NCI-H2107 (cell line): ENCODE data around the gene IDH2.

Experiments
- DNase-seq: peaks from one replicate; lab custom pipeline; 2025; lab: John Stamatoyannopoulos, UW

The IDH2 gene

GRCh38 chr15:90042766-90043529 lies 59.3 kb downstream of the IDH2 start:
- DNase-seq: no peak

DNA sequence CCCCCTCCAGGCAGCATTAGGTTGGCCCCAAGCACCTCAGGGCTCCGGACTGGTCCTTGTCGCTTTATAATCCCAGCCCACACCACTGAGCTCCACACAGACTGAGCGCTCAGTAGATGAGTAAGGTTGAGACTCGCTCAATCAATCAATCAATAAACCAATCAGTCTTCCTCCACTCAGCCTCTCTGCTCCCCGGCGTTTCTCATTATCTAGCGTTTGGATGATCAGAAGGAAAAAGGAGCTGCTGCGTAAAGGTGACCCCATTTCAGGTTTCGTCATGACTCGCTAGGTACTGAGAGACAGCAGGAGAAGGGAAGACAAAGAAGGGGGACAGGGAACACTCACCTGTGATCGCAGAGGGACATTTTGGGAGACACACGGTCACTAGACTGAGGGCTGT lies 59.9 kb downstream of the IDH2 start:
- DNase-seq: no peak

DNA sequence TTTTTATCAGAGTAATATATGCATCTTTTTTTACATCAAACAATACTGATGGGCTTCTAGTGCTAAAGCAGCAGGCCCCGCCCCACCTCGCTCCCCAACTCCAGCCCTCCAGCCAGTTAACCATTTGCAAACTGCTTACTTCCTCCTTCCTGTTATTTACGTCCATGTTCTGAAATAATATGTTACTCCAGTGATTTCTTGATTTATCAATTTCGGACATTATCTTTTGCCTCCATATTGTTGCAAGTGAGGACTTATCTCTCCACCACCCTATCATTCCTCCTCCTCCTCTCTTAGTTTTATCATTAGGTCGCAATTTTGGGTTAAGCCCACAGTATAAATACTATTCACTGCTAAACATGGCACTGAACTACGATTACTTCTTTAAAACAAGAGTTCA lies 61.6 kb downstream of the IDH2 start:
- no peak for DNase-seq

DNA sequence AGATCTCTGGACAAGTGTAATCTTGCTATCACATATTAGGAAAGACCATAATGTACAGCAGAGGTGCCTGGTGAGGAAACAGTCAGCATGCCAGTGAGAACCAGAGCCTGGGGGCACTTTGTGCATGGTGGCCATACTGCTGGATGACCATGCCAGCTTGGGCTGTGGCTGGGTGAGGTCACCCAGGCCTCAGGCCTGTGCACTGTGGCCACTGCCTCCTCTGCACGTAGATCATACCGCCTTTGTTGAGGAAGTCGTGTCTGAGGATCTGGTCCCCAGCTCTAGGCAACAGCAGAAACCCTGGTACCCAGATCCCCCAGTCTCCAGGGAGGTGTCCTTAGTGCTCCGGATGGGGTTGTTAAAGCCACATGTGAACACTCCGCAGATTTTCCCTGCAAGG lies 62.3 kb downstream of the IDH2 start:
- no peak for DNase-seq

GRCh38 chr15:90038632-90039095 lies 63.6 kb downstream of the IDH2 start:
- DNase-seq: no peak

DNA sequence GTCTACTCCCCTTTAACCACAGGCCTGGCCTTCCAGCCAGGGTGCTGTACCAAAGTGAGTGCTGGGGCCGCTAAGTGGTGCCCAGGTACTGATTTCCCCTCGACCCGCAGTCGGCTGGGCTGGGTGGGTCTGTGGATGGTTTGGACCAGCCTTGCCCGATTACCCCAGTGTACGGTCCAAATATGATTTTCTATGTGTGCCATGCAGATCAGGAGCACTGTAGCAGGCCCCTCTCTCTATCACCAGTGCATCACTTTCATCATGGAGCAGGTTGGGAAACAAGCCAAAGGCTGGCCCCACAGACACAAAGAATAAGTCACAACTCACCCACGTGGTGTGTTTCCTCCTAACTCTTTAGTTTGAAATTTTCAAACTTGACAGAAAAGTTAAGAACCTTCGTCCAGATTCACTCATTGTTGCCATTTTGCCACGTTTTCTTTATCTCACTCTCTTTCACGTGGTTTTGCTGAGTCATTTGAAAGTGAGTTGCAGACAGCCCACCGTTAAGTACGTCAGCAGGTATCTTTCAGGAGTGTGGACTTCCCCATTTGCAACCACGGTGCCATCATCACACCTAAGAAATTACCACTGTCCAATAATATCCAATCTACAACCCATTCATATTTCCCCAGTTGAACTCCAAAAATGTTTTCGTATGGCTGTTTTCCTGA lies 64.2 kb downstream of the IDH2 start:
- DNase-seq: no peak

DNA sequence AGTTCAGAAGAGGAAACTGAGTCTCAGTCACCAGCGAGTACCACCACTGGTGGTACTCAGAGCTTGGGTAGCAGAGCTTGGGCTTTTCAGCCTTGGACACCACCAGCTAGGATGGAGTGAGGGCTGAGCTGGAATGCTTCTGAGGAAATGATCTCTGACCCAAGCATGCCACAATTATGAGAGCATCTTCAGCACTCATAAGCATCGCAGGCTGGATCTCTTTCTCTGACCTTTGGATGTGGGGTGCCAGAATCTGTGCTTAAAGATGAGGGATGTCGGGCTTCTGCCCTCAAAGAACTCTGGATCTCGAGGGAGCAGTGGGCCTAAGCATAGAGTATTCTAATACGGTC lies 64.8 kb downstream of the IDH2 start:
- DNase-seq: no peak

DNA sequence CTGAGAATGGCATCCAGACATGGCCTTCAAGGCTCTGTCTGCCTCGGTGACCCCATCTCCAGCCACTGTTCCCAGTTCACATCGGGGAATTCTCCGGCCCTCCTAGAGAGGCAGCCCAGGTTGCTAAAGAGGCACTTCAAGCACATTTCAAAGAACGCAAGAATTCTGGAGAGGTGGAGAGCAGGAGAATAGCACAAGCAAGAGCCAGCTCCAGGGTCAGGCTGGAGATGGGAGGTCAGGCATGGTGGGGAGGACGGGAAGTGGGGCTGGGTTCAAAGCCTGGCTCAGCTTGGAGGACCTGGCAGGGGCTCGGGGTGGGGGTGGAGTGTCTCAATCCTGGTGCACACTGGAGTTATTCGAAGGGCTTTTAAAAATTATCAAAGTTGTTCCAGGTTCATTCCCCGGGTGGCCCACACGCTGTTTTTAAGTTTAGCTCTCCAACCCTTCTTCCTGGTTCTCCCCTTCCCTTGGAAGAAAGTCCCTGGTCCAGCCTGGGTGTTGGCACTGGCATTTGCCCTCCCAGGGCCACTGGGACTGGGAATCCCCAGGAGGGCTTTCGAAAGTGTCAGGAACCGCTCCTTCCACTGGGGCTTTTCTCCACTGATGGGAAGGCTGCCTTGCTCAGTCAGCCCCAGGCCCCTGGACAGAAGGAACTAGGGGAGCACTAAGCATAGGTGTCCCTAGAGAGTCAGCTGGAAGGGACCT lies 65.3 kb downstream of the IDH2 start:
- no peak for DNase-seq

DNA sequence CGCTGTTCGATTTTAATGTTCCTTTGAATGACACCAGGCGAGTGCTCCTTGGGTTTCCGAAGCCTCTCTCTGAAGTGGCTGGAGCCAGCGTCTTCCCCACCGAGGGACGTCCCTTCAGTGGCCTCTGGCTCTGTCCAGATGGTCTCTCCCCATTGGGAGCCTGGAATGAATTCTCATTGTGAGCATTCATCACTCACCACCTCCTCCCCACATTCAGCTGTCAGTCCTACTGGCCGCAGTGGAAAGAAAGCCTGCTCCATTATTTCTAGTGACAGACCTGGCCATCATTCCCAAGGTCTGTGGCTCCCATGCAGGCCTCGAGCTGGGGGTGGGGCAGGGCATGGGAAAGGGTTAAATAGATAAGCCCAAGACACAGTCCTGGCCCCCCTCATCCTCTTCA lies 65.9 kb downstream of the IDH2 start:
- DNase-seq: no peak

DNA sequence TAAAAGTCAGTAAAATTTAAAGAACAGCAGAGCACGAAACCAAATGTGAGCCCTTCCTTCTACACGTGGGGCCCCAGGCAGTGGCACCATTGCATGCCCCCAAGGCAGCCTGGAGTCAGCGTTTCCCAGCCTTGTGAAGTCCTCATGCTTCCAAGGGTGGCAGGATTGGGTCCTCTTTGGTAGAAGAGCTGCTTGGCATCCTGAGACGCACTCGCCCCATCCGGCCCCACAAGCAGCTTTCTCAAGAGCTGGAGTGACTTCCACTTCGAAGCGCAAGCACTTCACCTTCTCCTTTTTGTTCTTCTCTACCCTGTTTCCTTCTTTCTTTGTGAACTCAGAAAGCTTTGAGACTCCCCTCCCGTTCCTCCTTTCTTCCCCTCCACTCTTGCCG lies 66.4 kb downstream of the IDH2 start:
- no peak for DNase-seq

DNA sequence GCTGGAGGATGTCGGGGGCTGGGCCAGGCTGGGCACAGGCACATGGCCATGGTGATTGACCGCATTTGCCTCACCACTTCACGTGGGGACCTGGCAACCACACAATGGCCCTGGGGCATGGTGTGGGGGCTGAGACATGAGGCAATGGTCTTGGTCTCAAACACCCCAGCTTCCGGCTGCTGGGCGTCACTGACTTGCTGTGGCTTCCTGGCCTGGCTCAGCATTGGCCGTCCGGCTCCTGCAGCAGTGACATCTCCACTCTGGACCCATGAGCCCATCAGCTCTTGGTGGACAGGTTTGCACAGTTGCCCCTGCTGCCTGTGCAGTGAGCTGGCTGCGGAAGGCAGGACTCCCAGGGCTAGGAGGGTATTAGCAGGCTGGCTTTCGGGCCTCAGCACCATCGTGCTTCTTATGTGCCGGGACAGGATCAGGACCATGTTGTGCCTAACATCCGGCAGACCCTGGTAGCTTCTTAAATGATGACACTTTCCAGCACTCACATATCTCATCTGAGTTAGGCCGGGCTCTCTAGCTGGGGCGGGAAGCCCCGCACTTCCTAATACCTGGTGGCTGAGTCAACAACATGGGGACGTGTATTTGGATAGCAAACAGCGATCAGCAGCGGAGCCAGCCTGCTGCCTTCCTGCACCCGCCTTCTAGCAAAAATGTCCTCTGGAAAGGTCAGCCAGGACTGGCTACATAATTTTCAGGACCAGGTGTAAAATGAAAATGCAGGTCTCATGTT lies 67.0 kb downstream of the IDH2 start:
- DNase-seq: no peak

DNA sequence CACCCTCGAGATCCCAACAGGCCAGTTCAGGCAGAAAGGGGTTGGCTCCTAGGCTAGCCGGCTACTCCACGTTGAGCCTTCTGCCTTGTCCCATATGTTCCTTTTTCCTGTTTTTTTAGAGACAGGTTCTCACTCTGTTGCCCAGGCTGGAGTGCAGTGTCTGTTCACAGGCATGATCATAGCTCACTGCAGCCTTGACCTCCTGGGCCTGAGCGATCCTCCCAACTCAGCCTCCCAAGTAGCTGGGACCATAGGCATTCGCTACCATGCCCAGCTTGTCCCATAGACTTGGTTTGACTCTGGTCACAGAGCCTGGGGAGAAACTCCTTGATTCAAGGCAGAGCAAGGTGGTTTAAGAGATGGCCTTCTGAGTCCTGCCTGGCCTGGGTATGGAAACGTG lies 68.8 kb downstream of the IDH2 start:
- DNase-seq: no peak
